SU-DHL-6 (cell line): ENCODE data around the gene IRF2BPL.

Experiments
- CTCF ChIP-seq: fragments of 200-600 bp; sonication (generic); IDR thresholded peaks from one replicate; pipeline ENCODE4 v1.5.1; 2017; ENCODE audit warnings: antibody characterized with exemption, mild to moderate bottlenecking, low read length, moderate library complexity; ENCODE audit not compliant: insufficient read depth, poor library complexity, severe bottlenecking
- EZH2phosphoT487 ChIP-seq: fragments of 200-600 bp; sonication (generic), shearing (Covaris generic); conservative IDR thresholded peaks from 2 replicates; pipeline ENCODE4 v1.6.1; 2018; ENCODE audit warnings: mild to moderate bottlenecking, antibody characterized with exemption, low read length, moderate library complexity, mixed read lengths

GRCh38 chr14:77058117-77058516 is 29.6 kb upstream of the IRF2BPL start:
- TF ChIP-seq CTCF (no peak), EZH2phosphoT487 (no peak)
